ENCODE measurements around the gene SLCO4A1.

DNA sequence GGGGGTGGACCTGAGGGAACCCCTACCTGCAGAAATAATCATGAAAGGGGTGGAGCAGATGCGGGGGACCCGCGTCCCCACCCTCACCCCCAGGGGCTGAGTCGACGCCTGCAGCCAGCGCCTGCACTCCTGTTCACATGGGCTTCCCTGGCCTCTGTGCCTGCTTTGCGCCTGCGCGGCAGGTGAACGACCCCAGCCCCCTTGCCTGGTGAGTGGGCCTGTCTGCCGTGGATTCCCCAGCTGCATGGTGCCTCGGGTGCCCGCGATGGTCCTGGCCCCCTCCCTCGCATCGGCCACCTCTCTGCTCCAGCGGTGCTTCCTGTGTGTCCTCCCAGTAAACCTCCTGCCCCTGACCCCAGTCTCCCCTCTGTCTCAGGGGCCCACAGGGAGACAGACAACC, 47.6 kb downstream of the SLCO4A1 start:
- TF ChIP-seq EP300 (IDR thresholded peaks at IDR 0.05) (no peak), CTCF (IDR thresholded peaks at IDR 0.05) (no peak), POLR2A (IDR thresholded peaks at IDR 0.05) (no peak)
